H1 (cell line): ENCODE results near the gene KIF26B. TPM values are rescaled to one million over a fixed set of nuclear protein-coding genes. Genes with fewer than 3 reads are reported as not detected.

Source experiments
- CTCF ChIA-PET: fragments of 300-600 bp; sonication (Branson Sonifier 250); formaldehyde crosslinking; loops from one replicate; lab custom pipeline; 2021; ENCODE audit not compliant: partially characterized antibody; lab: Charles Lee
- POLR2A ChIA-PET: fragments of 300-600 bp; sonication (Branson Sonifier 250); formaldehyde crosslinking; loops from one replicate; lab custom pipeline; 2021; ENCODE audit warnings: inconsistent platforms; ENCODE audit not compliant: partially characterized antibody; lab: Charles Lee
- DNase-seq, 2 experiments: peaks; one replicate each; pipeline versions ENCODE4 v3.0.0 to v3.0.0-alpha.2; 2010 to 2022; ENCODE audit warnings: low spot score in 2 of 2, low read depth in 1 of 2, mixed read lengths in 1 of 2
- FAIRE-seq: peaks from 2 replicates; lab custom pipeline; 2011; peaks lifted over from hg19 to GRCh38; lab: Jason Lieb, UNC
- H2AFZ ChIP-seq: 2 replicates; pipeline ENCODE4 v1.8.1; 2012; ENCODE audit warnings: low read length, inconsistent platforms
- H2AK5ac ChIP-seq: 2 replicates; pipeline ENCODE4 v1.6.1; 2013; ENCODE audit warnings: low read depth, low read length
- H2BK120ac ChIP-seq: replicated peaks from 2 replicates; pipeline ENCODE3; 2013; ENCODE audit warnings: low read depth, low read length, inconsistent platforms
- H2BK12ac ChIP-seq: 2 replicates; pipeline ENCODE4 v1.6.1; 2013; ENCODE audit warnings: low read depth, low read length
- H2BK15ac ChIP-seq: 2 replicates; pipeline ENCODE4 v1.6.1; 2013; ENCODE audit warnings: low read length
- H2BK20ac ChIP-seq: 2 replicates; pipeline ENCODE4 v1.6.1; 2013; ENCODE audit warnings: low read length
- H2BK5ac ChIP-seq: 2 replicates; pipeline ENCODE4 v1.6.1; 2013; ENCODE audit warnings: low read depth, low read length
- H3K14ac ChIP-seq: 2 replicates; pipeline ENCODE4 v1.6.1; 2013; ENCODE audit warnings: inconsistent platforms; ENCODE audit not compliant: insufficient read length
- H3K18ac ChIP-seq: 2 replicates; pipeline ENCODE4 v1.6.1; 2013; ENCODE audit warnings: low read length; ENCODE audit errors: extremely low read depth
- H3K23ac ChIP-seq: 2 replicates; pipeline ENCODE4 v1.6.1; 2013; ENCODE audit warnings: inconsistent platforms; ENCODE audit not compliant: insufficient read length
- H3K23me2 ChIP-seq: 2 replicates; pipeline ENCODE4 v1.6.1; 2013; ENCODE audit warnings: low read depth, low read length
- H3K27ac ChIP-seq: 2 replicates; pipeline ENCODE4 v1.6.1; 2011; ENCODE audit warnings: low read depth, low read length, inconsistent platforms
- H3K27me3 ChIP-seq, 4 experiments: replicated peaks in 1 of 4; 1 replicate in 1 of 4; 2 replicates in 3 of 4; pipeline versions ENCODE4 v1.6.1 to v1.8.1; 2011 to 2013; ENCODE audit warnings: low read length in 3 of 4, mild to moderate bottlenecking in 3 of 4, inconsistent platforms in 2 of 4, mixed read lengths in 2 of 4, moderate library complexity in 1 of 4; ENCODE audit not compliant: control insufficient read depth in 3 of 4, insufficient read depth in 3 of 4; ENCODE audit errors: extremely low read depth in 1 of 4
- H3K36me3 ChIP-seq, 4 experiments: 2 replicates each; pipeline versions ENCODE4 v1.6.1 to v1.8.1; 2011 to 2013; ENCODE audit warnings: mild to moderate bottlenecking in 4 of 4, low read length in 3 of 4, moderate library complexity in 2 of 4, control low read depth in 1 of 4, inconsistent platforms in 1 of 4; ENCODE audit not compliant: insufficient read depth in 4 of 4, control insufficient read depth in 2 of 4
- H3K4ac ChIP-seq: replicated peaks from 2 replicates; pipeline ENCODE3; 2013; ENCODE audit warnings: low read length, low read depth, mixed read lengths, inconsistent platforms; ENCODE audit not compliant: insufficient read length
- H3K4me1 ChIP-seq, 4 experiments: replicated peaks in 1 of 4; 1 replicate in 1 of 4; 2 replicates in 3 of 4; pipeline versions ENCODE4 v1.6.1 to v1.8.1; 2011 to 2013; ENCODE audit warnings: low read length in 3 of 4, inconsistent platforms in 2 of 4, mixed read lengths in 1 of 4; ENCODE audit not compliant: insufficient read depth in 4 of 4, control insufficient read depth in 3 of 4
- H3K4me2 ChIP-seq, 2 experiments: 2 replicates each; pipeline versions ENCODE4 v1.6.1 to v1.8.1; 2011 to 2013; ENCODE audit warnings: low read depth in 2 of 2, low read length in 2 of 2, control low read depth in 1 of 2, inconsistent platforms in 1 of 2, mild to moderate bottlenecking in 1 of 2; ENCODE audit not compliant: insufficient read depth in 1 of 2
- H3K4me3 ChIP-seq, 4 experiments: fragments of 200-600, 300-600 bp in 1 of 4; sonication (generic), shearing (Covaris generic), sonication (Bioruptor Twin) in 1 of 4; 2 replicates each; pipeline versions ENCODE4 v1.5.1 to v1.8.1; 2011 to 2016; ENCODE audit warnings: low read length in 4 of 4, low read depth in 3 of 4, control low read depth in 2 of 4, inconsistent platforms in 2 of 4, mild to moderate bottlenecking in 2 of 4, mixed read lengths in 1 of 4, moderate library complexity in 1 of 4; ENCODE audit not compliant: insufficient read depth in 2 of 4; ENCODE audit errors: extremely low read depth in 1 of 4
- H3K56ac ChIP-seq: replicated peaks from 2 replicates; pipeline ENCODE3; 2013; ENCODE audit warnings: low read depth, mild to moderate bottlenecking, mixed read lengths, low read length, inconsistent platforms; ENCODE audit not compliant: insufficient read length
- H3K79me1 ChIP-seq: 2 replicates; pipeline ENCODE4 v1.6.1; 2013; ENCODE audit warnings: low read depth, low read length, control low read depth
- H3K79me2 ChIP-seq, 2 experiments: 2 replicates each; pipeline versions ENCODE4 v1.6.1 to v1.8.1; 2012 to 2013; ENCODE audit warnings: low read length in 2 of 2, mild to moderate bottlenecking in 2 of 2, inconsistent platforms in 1 of 2; ENCODE audit not compliant: insufficient read depth in 2 of 2, control insufficient read depth in 1 of 2
- H3K9ac ChIP-seq, 4 experiments: replicated peaks in 1 of 4; 1 replicate in 1 of 4; 2 replicates in 3 of 4; pipeline versions ENCODE4 v1.6.1 to v1.8.1; 2011 to 2013; ENCODE audit warnings: low read depth in 3 of 4, low read length in 3 of 4, control low read depth in 2 of 4, mild to moderate bottlenecking in 2 of 4, moderate library complexity in 2 of 4, inconsistent platforms in 1 of 4; ENCODE audit errors: extremely low read depth in 1 of 4
- H3K9me3 ChIP-seq, 2 experiments: 2 replicates each; pipeline versions ENCODE4 v1.6.1 to v1.8.1; 2012 to 2013; ENCODE audit warnings: mild to moderate bottlenecking in 2 of 2, moderate library complexity in 2 of 2, control low read depth in 1 of 2, inconsistent platforms in 1 of 2, low read depth in 1 of 2, low read length in 1 of 2, mixed read lengths in 1 of 2; ENCODE audit not compliant: insufficient read depth in 2 of 2
- H4K20me1 ChIP-seq, 2 experiments: replicated peaks in 1 of 2; 2 replicates each; pipeline versions ENCODE3 to v1.8.1; 2011 to 2013; ENCODE audit warnings: inconsistent platforms in 2 of 2, low read length in 2 of 2, mild to moderate bottlenecking in 1 of 2; ENCODE audit not compliant: insufficient read depth in 2 of 2, control insufficient read depth in 1 of 2
- H4K5ac ChIP-seq: 2 replicates; pipeline ENCODE4 v1.6.1; 2013; ENCODE audit warnings: low read length, low read depth, mixed read lengths, inconsistent platforms; ENCODE audit not compliant: insufficient read length
- H4K8ac ChIP-seq: 2 replicates; pipeline ENCODE4 v1.8.0; 2013; ENCODE audit warnings: mild to moderate bottlenecking, moderate library complexity, low read length, inconsistent platforms; ENCODE audit not compliant: insufficient read depth; ENCODE audit errors: extremely low read depth
- H4K91ac ChIP-seq: replicated peaks from 2 replicates; pipeline ENCODE3; 2013; ENCODE audit warnings: low read length, mixed read lengths, inconsistent platforms; ENCODE audit not compliant: insufficient read length
- BACH1 ChIP-seq: IDR thresholded peaks from 2 replicates; pipeline ENCODE4 v1.6.1; 2012; ENCODE audit warnings: low read length, improper control_type of control experiment
- CHD2 ChIP-seq: IDR thresholded peaks from 2 replicates; pipeline ENCODE4 v1.6.1; 2012; ENCODE audit warnings: low read length, improper control_type of control experiment
- CREB1 ChIP-seq: IDR thresholded peaks from 2 replicates; pipeline ENCODE4 v1.6.1; 2012; ENCODE audit warnings: inconsistent platforms
- CTBP2 ChIP-seq: IDR thresholded peaks from 2 replicates; pipeline ENCODE4 v1.7.0; 2011; ENCODE audit warnings: borderline replicate concordance, mild to moderate bottlenecking, moderate library complexity, mixed read lengths, low read length; ENCODE audit not compliant: insufficient read depth, insufficient read length
- EGR1 ChIP-seq: IDR thresholded peaks from 2 replicates; pipeline ENCODE4 v1.6.1; 2011; ENCODE audit warnings: low read depth, low read length, borderline replicate concordance
- GABPA ChIP-seq: IDR thresholded peaks from 2 replicates; pipeline ENCODE4 v1.6.1; 2011; ENCODE audit warnings: mild to moderate bottlenecking, low read length, moderate library complexity, borderline replicate concordance; ENCODE audit not compliant: insufficient read depth
- HDAC6 ChIP-seq: IDR thresholded peaks from one replicate; pipeline ENCODE4 v1.7.1; 2012; ENCODE audit warnings: low read depth, mild to moderate bottlenecking, inconsistent platforms, low read length, moderate library complexity
- JUND ChIP-seq: IDR thresholded peaks from 2 replicates; pipeline ENCODE4 v1.6.1; 2011; ENCODE audit warnings: mild to moderate bottlenecking, improper control_type of control experiment, low read length
- NRF1 ChIP-seq: IDR thresholded peaks from 2 replicates; pipeline ENCODE4 v1.6.1; 2011; ENCODE audit warnings: mild to moderate bottlenecking, low read depth, low read length, improper control_type of control experiment
- RBBP5 ChIP-seq: IDR thresholded peaks from 2 replicates; pipeline ENCODE4 v1.7.1; 2012; ENCODE audit warnings: low read depth, mild to moderate bottlenecking, inconsistent platforms, low read length, moderate library complexity, borderline replicate concordance
- TAF7 ChIP-seq: optimal IDR thresholded peaks from 2 replicates; pipeline ENCODE3; 2011; ENCODE audit warnings: low read depth, mild to moderate bottlenecking, inconsistent platforms, low read length, moderate library complexity, borderline replicate concordance
- TBP ChIP-seq: IDR thresholded peaks from 2 replicates; pipeline ENCODE4 v1.6.1; 2011; ENCODE audit warnings: low read depth, low read length, improper control_type of control experiment
- WGBS, 2 experiments: shearing (Covaris generic) in 1 of 2; methylation state at CpG; one replicate each; pipeline versions ENCODE4 v1.1.6 to v1.1.7; 2013 to 2015; ENCODE audit warnings: low lambda C conversion rate in 2 of 2, mixed read lengths in 2 of 2, inconsistent platforms in 1 of 2, low coverage in 1 of 2, missing lambda C conversion rate in 1 of 2; ENCODE audit not compliant: insufficient replicate concordance in 2 of 2, insufficient coverage in 1 of 2, insufficient read length in 1 of 2; ENCODE audit errors: extremely low coverage in 1 of 2, missing lambda C conversion rate in 1 of 2; 5-methylcytosine and 5-hydroxymethylcytosine counted together
- polyA plus RNA-seq, 7 experiments: library from polyadenylated mRNA; depleted of rRNA in 3 of 7; stranded (reverse) in 5 of 7; unstranded in 2 of 7; fragments of >200 nt in 5 of 7; fragments of 200-250 nt in 2 of 7; gene quantifications; 1 replicate in 5 of 7; 2 replicates in 1 of 7; 4 replicates in 1 of 7; pipeline versions ENCODE4 v1.2.1 to v1.2.3, GENCODE V29; 2011 to 2013; ENCODE audit warnings: missing spikeins in 2 of 7, mixed read lengths in 2 of 7
- total RNA-seq: library from RNA; stranded (reverse); fragmentation: NEBNext Ultra II Directional; extraction: Animal tissue kit (Norgen Biotek cat#: 25700); gene quantifications from 2 replicates; pipeline ENCODE4 v1.2.1, GENCODE V29; 2021

Gene KIF26B
- total and polyA plus RNA-seq, 2 of the 8 experiments (the other 6 are each of a cell fraction or from before 2014, with no cell fraction given), result 0.06 to 0.28 TPM

- ChIA-PET POLR2A (no interaction called here), CTCF (interaction anchor here (1.0 kb wide), 1 partner anchor 37 kb away, joined by 3 read pairs; no protein-coding TSS in a partner anchor)
- Histone ChIP-seq H3K36me3 (no peaks in the 10 kb centered on the region), H3K9ac (no peak overlapping the region), H3K18ac (no peak overlapping the region), H3K56ac (no peak overlapping the region), H4K8ac (no peak overlapping the region), H2BK20ac (no peak overlapping the region), H3K27ac (no peak overlapping the region), H3K14ac (no peak overlapping the region), H3K4me1 (no peaks in the 10 kb centered on the region; a peak in 1 of 7 replicates), H3K27me3 (no peaks in the 10 kb centered on the region; a peak in 1 of 7 replicates), H4K20me1 (no peaks in the 10 kb centered on the region), H3K23me2 (no peaks in the 10 kb centered on the region), H3K79me1 (no peaks in the 10 kb centered on the region), H3K79me2 (no peaks in the 10 kb centered on the region), H2BK5ac (no peak overlapping the region), H3K9me3 (no peaks in the 10 kb centered on the region), H3K23ac (no peak overlapping the region), H2AK5ac (no peak overlapping the region), H3K4ac (no peak overlapping the region), H3K4me2 (no peak overlapping the region), H2AFZ (no peak overlapping the region), H2BK15ac (no peak overlapping the region), H2BK120ac (no peak overlapping the region), H3K4me3 (no peak overlapping the region), H2BK12ac (no peak overlapping the region), H4K5ac (no peak overlapping the region), H4K91ac (no peak overlapping the region)
- no peak for FAIRE-seq
- TF ChIP-seq TBP, result no peak
- no peak for TF ChIP-seq BACH1
- TF ChIP-seq NRF1, result no peak
- TF ChIP-seq EGR1, result no peak
- TF ChIP-seq CHD2, result no peak
- TF ChIP-seq CTBP2, result no peak
- TF ChIP-seq HDAC6, result no peak
- no peak for TF ChIP-seq TAF7
- no peak for TF ChIP-seq GABPA
- TF ChIP-seq JUND, result no peak
- TF ChIP-seq CREB1, result no peak
- no peak for TF ChIP-seq RBBP5
- no peak for DNase-seq
- 80% methylated on average over 14 of the region's 14 CpGs; no CpG with 5 or more reads in 1 of the 2 experiments for WGBS, 2 experiments
These were observed 263.3 kb downstream of the KIF26B start for GRCh38 chr1:245418077-245418476.
